A673 (cell line): Measurements from ENCODE around the gene HELZ2. TPM values are rescaled to one million over a fixed set of nuclear protein-coding genes. Genes with fewer than 3 reads are reported as not detected.
"Not testable (repeated sequence)": the region's sequence is repeated elsewhere in the genome, so short reads cannot be mapped to it uniquely, and the experiment has no call there.

Source experiments
- BruUV-seq: library from RNA; stranded (reverse); fragments of 400-500 nt; replicated peaks from 2 replicates; lab custom pipeline; 2021; lab: Mats Ljungman, UMichigan
- CTCF ChIA-PET: fragments of 300-600 bp; sonication (Branson Sonifier 250); formaldehyde crosslinking; loops from one replicate; lab custom pipeline; 2022; ENCODE audit warnings: antibody characterized with exemption; lab: Charles Lee
- POLR2A ChIA-PET: fragments of 300-600 bp; sonication (Branson Sonifier 250); formaldehyde crosslinking; loops from one replicate; lab custom pipeline; 2022; ENCODE audit warnings: antibody characterized with exemption; ENCODE audit not compliant: low non-redundant PET; lab: Charles Lee
- DNase-seq: peaks from one replicate; pipeline ENCODE4 v3.0.0-alpha.2; 2015; ENCODE audit warnings: low spot score
- H3K27ac ChIP-seq: fragments of 200-600 bp; sonication (generic); 2 replicates; pipeline ENCODE4 v1.5.1; 2016; ENCODE audit warnings: mixed run types, low read depth, mild to moderate bottlenecking, mixed read lengths, antibody characterized with exemption, low read length; ENCODE audit not compliant: poor library complexity, severe bottlenecking
- H3K27me3 ChIP-seq: fragments of 200-600 bp; sonication (generic); replicated peaks from 2 replicates; pipeline ENCODE4 v1.6.1; 2017; ENCODE audit warnings: mixed run types, low read depth, mild to moderate bottlenecking, mixed read lengths, antibody characterized with exemption, low read length; ENCODE audit not compliant: insufficient read depth, poor library complexity
- H3K36me3 ChIP-seq: fragments of 200-600 bp; sonication (generic); 2 replicates; pipeline ENCODE4 v1.6.1; 2016; ENCODE audit warnings: mixed run types, mild to moderate bottlenecking, mixed read lengths, antibody characterized with exemption, low read length; ENCODE audit not compliant: insufficient read depth, poor library complexity, severe bottlenecking
- H3K4me1 ChIP-seq: fragments of 200-600 bp; sonication (generic); 2 replicates; pipeline ENCODE4 v1.6.1; 2017; ENCODE audit warnings: mixed run types, mild to moderate bottlenecking, mixed read lengths, antibody characterized with exemption, low read length; ENCODE audit not compliant: insufficient read depth, poor library complexity, severe bottlenecking
- H3K4me3 ChIP-seq: fragments of 200-600 bp; sonication (generic); 2 replicates; pipeline ENCODE4 v1.5.1; 2016; ENCODE audit warnings: low read depth, mixed run types, mild to moderate bottlenecking, mixed read lengths, low read length; ENCODE audit not compliant: poor library complexity, severe bottlenecking
- H3K9me3 ChIP-seq: fragments of 200-600 bp; sonication (generic); 2 replicates; pipeline ENCODE4 v1.6.1; 2016; ENCODE audit warnings: mixed run types, low read depth, mild to moderate bottlenecking, mixed read lengths, antibody characterized with exemption, low read length; ENCODE audit not compliant: poor library complexity, severe bottlenecking
- EZH2 ChIP-seq: fragments of 200-600 bp; sonication (generic); IDR thresholded peaks from 2 replicates; pipeline ENCODE4 v1.6.1; 2017; ENCODE audit warnings: borderline replicate concordance, low read depth, mild to moderate bottlenecking, mixed read lengths, antibody characterized with exemption, low read length; ENCODE audit not compliant: poor library complexity, severe bottlenecking
- intact Hi-C: fragments of 100-400 bp; cut with micrococcal nuclease; formaldehyde crosslinking; loops from one replicate; pipeline ENCODE4 v1.10.0; 2022; ENCODE audit not compliant: unreplicated experiment
- total RNA-seq: library from RNA; stranded (reverse); gene quantifications from 2 replicates; pipeline ENCODE4 v1.2.3, GENCODE V29; 2021
- TF ChIP-seq, protein P1 (sequence below): fragments of 300-800, 200-600 bp; sonication (generic); conservative IDR thresholded peaks from 2 replicates; pipeline ENCODE4 v1.5.1; 2017; ENCODE audit warnings: low read depth, mild to moderate bottlenecking, antibody characterized with exemption, low read length, moderate library complexity, mixed read lengths

Gene HELZ2
- total RNA-seq, 1 experiment from 2014 or later: 21.0 TPM

- TF ChIP-seq, protein P1, sequence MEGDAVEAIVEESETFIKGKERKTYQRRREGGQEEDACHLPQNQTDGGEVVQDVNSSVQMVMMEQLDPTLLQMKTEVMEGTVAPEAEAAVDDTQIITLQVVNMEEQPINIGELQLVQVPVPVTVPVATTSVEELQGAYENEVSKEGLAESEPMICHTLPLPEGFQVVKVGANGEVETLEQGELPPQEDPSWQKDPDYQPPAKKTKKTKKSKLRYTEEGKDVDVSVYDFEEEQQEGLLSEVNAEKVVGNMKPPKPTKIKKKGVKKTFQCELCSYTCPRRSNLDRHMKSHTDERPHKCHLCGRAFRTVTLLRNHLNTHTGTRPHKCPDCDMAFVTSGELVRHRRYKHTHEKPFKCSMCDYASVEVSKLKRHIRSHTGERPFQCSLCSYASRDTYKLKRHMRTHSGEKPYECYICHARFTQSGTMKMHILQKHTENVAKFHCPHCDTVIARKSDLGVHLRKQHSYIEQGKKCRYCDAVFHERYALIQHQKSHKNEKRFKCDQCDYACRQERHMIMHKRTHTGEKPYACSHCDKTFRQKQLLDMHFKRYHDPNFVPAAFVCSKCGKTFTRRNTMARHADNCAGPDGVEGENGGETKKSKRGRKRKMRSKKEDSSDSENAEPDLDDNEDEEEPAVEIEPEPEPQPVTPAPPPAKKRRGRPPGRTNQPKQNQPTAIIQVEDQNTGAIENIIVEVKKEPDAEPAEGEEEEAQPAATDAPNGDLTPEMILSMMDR: peak; percentile 33; the same call in 1 of the 2 replicates
- H3K4me3 ChIP-seq, H3K27me3 ChIP-seq, H3K9me3 ChIP-seq, H3K36me3 ChIP-seq, DNase-seq, CTCF ChIA-PET, H3K4me1 ChIP-seq, intact Hi-C loops, H3K27ac ChIP-seq, POLR2A ChIA-PET, BruUV-seq: not testable (repeated sequence)
These were observed 40.0 kb upstream of the HELZ2 start for GRCh38 chr20:63613863-63614594.

GRCh38 chr20:63612276-63612931 lies 38.4 kb upstream of the HELZ2 start:
- ChIA-PET POLR2A (no interaction called here), CTCF (no interaction called here)
- H3K27me3 ChIP-seq: no peaks in the 10 kb centered on the region
- BruUV-seq: no TSS peak
- intact Hi-C loops: no loop called here
- no peak overlapping the region for H3K4me3 ChIP-seq
- H3K9me3 ChIP-seq: no peaks in the 10 kb centered on the region
- no peak for DNase-seq
- no peak overlapping the region for H3K27ac ChIP-seq
- TF ChIP-seq, protein P1: no peak
- no peak for TF ChIP-seq EZH2
- no peaks in the 10 kb centered on the region for H3K4me1 ChIP-seq
- peaks cover 2% of the 10 kb centered on the region for H3K36me3 ChIP-seq

DNA sequence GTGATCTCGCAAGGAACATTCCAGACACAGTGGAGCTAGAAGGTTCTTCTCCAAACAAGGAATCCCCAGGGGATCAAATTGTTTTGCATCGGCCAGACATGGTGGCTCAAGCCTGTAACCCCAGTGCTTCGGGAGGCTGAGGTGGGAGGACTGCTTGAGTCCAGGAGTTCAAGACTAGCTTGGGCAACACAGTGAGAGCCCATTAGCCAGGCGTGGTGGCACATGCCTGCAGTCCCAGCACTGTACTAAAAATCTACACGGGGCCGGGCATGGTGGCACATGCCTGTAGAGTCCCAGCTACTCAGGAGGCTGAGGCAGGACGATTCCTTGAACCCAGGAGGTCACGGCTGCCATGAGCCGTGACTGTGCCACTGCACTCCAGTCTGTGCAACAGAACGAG lies 37.6 kb upstream of the HELZ2 start:
- no peaks in the 10 kb centered on the region for H3K4me1 ChIP-seq
- ChIA-PET CTCF (interaction anchor here (0.6 kb wide), 1 partner anchor 178 kb away, joined by 3 read pairs; no protein-coding TSS in a partner anchor), POLR2A (no interaction called here)
- intact Hi-C loops: no loop called here
- H3K9me3 ChIP-seq: no peaks in the 10 kb centered on the region
- DNase-seq: no peak
- H3K36me3 ChIP-seq: peaks cover under 1% of the 10 kb centered on the region
- TF ChIP-seq, protein P1: no peak
- no peak for TF ChIP-seq EZH2
- H3K4me3 ChIP-seq: no peak overlapping the region
- H3K27me3 ChIP-seq: no peaks in the 10 kb centered on the region
- H3K27ac ChIP-seq: no peak overlapping the region
- BruUV-seq: no TSS peak
